22Rv1 (cell line): ENCODE results near the gene DDX60.

Experiments
- ZFX ChIP-seq: fragments of 450-650 bp; IDR thresholded peaks from 2 replicates; pipeline ENCODE4 v1.6.1; 2017; ENCODE audit warnings: antibody characterized with exemption, borderline replicate concordance
- TF ChIP-seq, protein P1 (sequence below): fragments of 450-650 bp; IDR thresholded peaks from 2 replicates; pipeline ENCODE4 v1.5.1; 2017; ENCODE audit warnings: mild to moderate bottlenecking

DNA sequence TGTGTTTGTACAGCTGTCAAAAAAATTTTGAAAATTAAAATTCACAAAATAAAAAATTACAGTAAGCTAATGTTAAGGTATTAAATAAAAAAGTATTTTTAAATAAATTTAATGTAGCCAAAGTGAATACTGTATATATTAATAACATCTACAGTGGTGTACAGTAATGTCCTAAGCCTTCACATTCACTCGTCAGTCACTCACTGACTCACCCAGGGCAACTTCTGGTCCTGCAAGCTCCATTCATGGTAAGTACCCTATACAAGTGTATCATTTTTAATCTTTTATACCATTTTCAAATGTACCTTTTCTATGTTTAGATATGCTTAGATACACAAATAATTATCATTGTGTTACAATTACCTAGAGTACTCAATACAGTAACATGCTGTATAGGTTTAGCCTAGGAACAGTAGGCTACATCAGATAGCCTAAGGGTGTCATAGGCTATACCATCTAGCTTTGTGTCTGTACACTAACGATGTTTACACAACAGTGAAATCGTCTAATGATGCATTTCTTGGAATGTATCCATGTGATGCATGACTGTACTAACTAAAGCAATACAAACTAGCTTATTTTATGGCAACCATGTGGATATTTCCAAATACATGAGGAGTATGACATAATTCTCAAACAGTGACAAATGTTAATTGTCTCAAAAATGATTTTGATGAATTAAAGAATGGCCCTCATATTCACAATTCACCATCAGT is 13.7 kb downstream of the DDX60 start:
- TF ChIP-seq, protein P1, sequence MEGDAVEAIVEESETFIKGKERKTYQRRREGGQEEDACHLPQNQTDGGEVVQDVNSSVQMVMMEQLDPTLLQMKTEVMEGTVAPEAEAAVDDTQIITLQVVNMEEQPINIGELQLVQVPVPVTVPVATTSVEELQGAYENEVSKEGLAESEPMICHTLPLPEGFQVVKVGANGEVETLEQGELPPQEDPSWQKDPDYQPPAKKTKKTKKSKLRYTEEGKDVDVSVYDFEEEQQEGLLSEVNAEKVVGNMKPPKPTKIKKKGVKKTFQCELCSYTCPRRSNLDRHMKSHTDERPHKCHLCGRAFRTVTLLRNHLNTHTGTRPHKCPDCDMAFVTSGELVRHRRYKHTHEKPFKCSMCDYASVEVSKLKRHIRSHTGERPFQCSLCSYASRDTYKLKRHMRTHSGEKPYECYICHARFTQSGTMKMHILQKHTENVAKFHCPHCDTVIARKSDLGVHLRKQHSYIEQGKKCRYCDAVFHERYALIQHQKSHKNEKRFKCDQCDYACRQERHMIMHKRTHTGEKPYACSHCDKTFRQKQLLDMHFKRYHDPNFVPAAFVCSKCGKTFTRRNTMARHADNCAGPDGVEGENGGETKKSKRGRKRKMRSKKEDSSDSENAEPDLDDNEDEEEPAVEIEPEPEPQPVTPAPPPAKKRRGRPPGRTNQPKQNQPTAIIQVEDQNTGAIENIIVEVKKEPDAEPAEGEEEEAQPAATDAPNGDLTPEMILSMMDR, result no peak
- TF ChIP-seq ZFX, result no peak
